GM23338 (cell line): ENCODE results near the gene EEF2K. TPM values are rescaled to one million over a fixed set of nuclear protein-coding genes. Genes with fewer than 3 reads are reported as not detected.

ENCODE experiments used
- ATAC-seq: fragments of 200-7000 bp; cut with Tn5 transposase; 3 replicates; pipeline ENCODE4 v1.9.1; 2020
- DNase-seq: peaks from one replicate; pipeline ENCODE4 v3.0.0-alpha.2; 2015; ENCODE audit warnings: low spot score
- H2AFZ ChIP-seq: fragments of 200-600 bp; sonication (generic); 2 replicates; pipeline ENCODE4 v1.8.0; 2016; ENCODE audit warnings: antibody characterized with exemption, mild to moderate bottlenecking, moderate library complexity
- H3F3A ChIP-seq: fragments of 200-600 bp; sonication (generic); replicated peaks from 2 replicates; pipeline ENCODE4 v1.8.0; 2017; ENCODE audit warnings: antibody characterized with exemption, mixed run types, low read depth
- H3K27ac ChIP-seq: fragments of 200-600 bp; sonication (generic); 2 replicates; pipeline ENCODE4 v1.6.1; 2016; ENCODE audit warnings: low read depth
- H3K27me3 ChIP-seq: fragments of 200-600 bp; sonication (generic); 2 replicates; pipeline ENCODE4 v1.8.0; 2016; ENCODE audit warnings: mild to moderate bottlenecking, mixed run types, moderate library complexity; ENCODE audit not compliant: insufficient read depth
- H3K36me3 ChIP-seq: fragments of 200-600 bp; sonication (generic); 2 replicates; pipeline ENCODE4 v1.8.0; 2016; ENCODE audit warnings: mild to moderate bottlenecking; ENCODE audit not compliant: insufficient read depth
- H3K4me1 ChIP-seq: fragments of 200-600 bp; sonication (generic); 2 replicates; pipeline ENCODE4 v1.8.0; 2016; ENCODE audit warnings: mild to moderate bottlenecking, moderate library complexity; ENCODE audit not compliant: insufficient read depth
- H3K4me2 ChIP-seq: fragments of 200-600 bp; sonication (generic); 2 replicates; pipeline ENCODE4 v1.7.1; 2017; ENCODE audit warnings: mixed run types
- H3K4me3 ChIP-seq: fragments of 200-600 bp; sonication (generic); 2 replicates; pipeline ENCODE4 v1.6.1; 2016; ENCODE audit warnings: mixed run types
- H3K79me2 ChIP-seq: fragments of 200-600 bp; sonication (generic); replicated peaks from 2 replicates; pipeline ENCODE4 v1.8.0; 2017; ENCODE audit warnings: mild to moderate bottlenecking; ENCODE audit not compliant: insufficient read depth
- H3K9me2 ChIP-seq: fragments of 200-600 bp; sonication (generic); 2 replicates; pipeline ENCODE4 v1.8.0; 2017; ENCODE audit not compliant: insufficient read depth
- H4K20me1 ChIP-seq: fragments of 200-600 bp; sonication (generic); replicated peaks from 2 replicates; pipeline ENCODE4 v1.8.0; 2017; ENCODE audit warnings: mild to moderate bottlenecking; ENCODE audit not compliant: insufficient read depth
- H3K27ac Mint-ChIP-seq: 2 replicates; pipeline ENCODE4 v1.8.0; 2020; ENCODE audit warnings: inconsistent platforms, mild to moderate bottlenecking, moderate library complexity, mixed read lengths
- H3K27me3 Mint-ChIP-seq: 3 replicates; pipeline ENCODE4 v1.8.0; 2022; ENCODE audit warnings: low read depth, mild to moderate bottlenecking, moderate library complexity, mixed read lengths, inconsistent platforms; ENCODE audit not compliant: insufficient read depth, poor library complexity
- H3K36me3 Mint-ChIP-seq: 3 replicates; pipeline ENCODE4 v1.8.0; 2021; ENCODE audit warnings: low read depth, mild to moderate bottlenecking, inconsistent platforms, moderate library complexity, mixed read lengths
- H3K4me1 Mint-ChIP-seq: 3 replicates; pipeline ENCODE4 v1.8.0; 2020; ENCODE audit warnings: mild to moderate bottlenecking, inconsistent platforms, mixed read lengths
- H3K4me3 Mint-ChIP-seq: 3 replicates; pipeline ENCODE4 v1.8.0; 2021; ENCODE audit warnings: moderate library complexity, mild to moderate bottlenecking, inconsistent platforms, mixed read lengths
- H3K9me3 Mint-ChIP-seq: 3 replicates; pipeline ENCODE4 v1.8.0; 2020; ENCODE audit warnings: moderate library complexity, mild to moderate bottlenecking, inconsistent platforms, mixed read lengths
- CREB1 ChIP-seq: fragments of 250-450 bp; sonication (Bioruptor Pico); IDR thresholded peaks from 2 replicates; pipeline ENCODE4 v1.5.0; 2020; ENCODE audit warnings: low read depth, mild to moderate bottlenecking, moderate library complexity
- CTCF ChIP-seq, 2 experiments: fragments of 200-600 bp in 1 of 2; sonication (generic) in 1 of 2; conservative IDR thresholded peaks; 2 replicates each; pipeline versions ENCODE4 v1.5.1 to v1.6.1; 2016 to 2017; ENCODE audit warnings: antibody characterized with exemption in 2 of 2, low read depth in 2 of 2, mild to moderate bottlenecking in 2 of 2, moderate library complexity in 1 of 2
- ETS1 ChIP-seq: IDR thresholded peaks from 2 replicates; pipeline ENCODE4 v1.6.1; 2016; ENCODE audit warnings: antibody characterized with exemption
- EZH2 ChIP-seq: fragments of 200-600 bp; sonication (generic); IDR thresholded peaks from one replicate; pipeline ENCODE4 v1.8.0; 2017; ENCODE audit warnings: antibody characterized with exemption, mild to moderate bottlenecking, low read depth; ENCODE audit not compliant: unreplicated experiment
- EZH2phosphoT487 ChIP-seq: fragments of 200-600 bp; sonication (generic); IDR thresholded peaks from one replicate; pipeline ENCODE4 v1.8.1; 2018; ENCODE audit warnings: antibody characterized with exemption; ENCODE audit not compliant: unreplicated experiment
- JUNB ChIP-seq: IDR thresholded peaks from one replicate; pipeline ENCODE4 v1.6.1; 2016; ENCODE audit warnings: antibody characterized with exemption; ENCODE audit not compliant: unreplicated experiment
- NANOG ChIP-seq: IDR thresholded peaks from 2 replicates; pipeline ENCODE4 v1.6.1; 2016; ENCODE audit warnings: antibody characterized with exemption, borderline replicate concordance
- POLR2AphosphoS5 ChIP-seq: IDR thresholded peaks from 2 replicates; pipeline ENCODE4 v1.6.1; 2016; ENCODE audit warnings: antibody characterized with exemption, low read depth
- REST ChIP-seq: IDR thresholded peaks from one replicate; pipeline ENCODE4 v1.6.1; 2018; ENCODE audit warnings: antibody characterized with exemption; ENCODE audit not compliant: unreplicated experiment
- STAT1 ChIP-seq: IDR thresholded peaks from one replicate; pipeline ENCODE4 v1.6.1; 2016; ENCODE audit warnings: antibody characterized with exemption; ENCODE audit not compliant: unreplicated experiment
- ZNF114 ChIP-seq: fragments of 250-450 bp; sonication (Bioruptor Pico); IDR thresholded peaks from 2 replicates; pipeline ENCODE4 v1.5.0; 2020; ENCODE audit warnings: mild to moderate bottlenecking, moderate library complexity
- ZNF331 ChIP-seq: fragments of 250-450 bp; sonication (Bioruptor Pico); IDR thresholded peaks from 2 replicates; pipeline ENCODE4 v1.5.0; 2020; ENCODE audit warnings: low read depth, mild to moderate bottlenecking, moderate library complexity
- ZNF462 ChIP-seq: fragments of 250-450 bp; sonication (Bioruptor Pico); IDR thresholded peaks from 2 replicates; pipeline ENCODE4 v1.5.0; 2020; ENCODE audit warnings: mild to moderate bottlenecking, moderate library complexity
- polyA plus RNA-seq: library from polyadenylated mRNA; unstranded; fragments of >200 nt; fragmentation: Nextera tagmentation; extraction: Ambion mirVana; gene quantifications from 2 replicates; pipeline ENCODE4 v1.2.1, GENCODE V29; 2016
- total RNA-seq: library from RNA; depleted of rRNA; stranded (reverse); fragments of >200 nt; shearing (Covaris generic); gene quantifications from 2 replicates; pipeline ENCODE4 v1.2.3, GENCODE V29; 2014

EEF2K gene
- total and polyA plus RNA-seq, 2 experiments from 2014 or later: 5.4 to 23.9 TPM

GRCh38 chr16:22326369-22326652, 120.2 kb downstream of the EEF2K start:
- no peaks in the 10 kb centered on the region for H3K27me3 ChIP-seq

More at GRCh38 chr16:22326369-22326652, 120.2 kb downstream of the EEF2K start:
- H3K9me3 Mint-ChIP-seq: no peaks in the 10 kb centered on the region
- ATAC-seq: no peak
- H3K27me3 Mint-ChIP-seq: peaks cover 15% of the 10 kb centered on the region
- TF ChIP-seq ZNF462: no peak
- no peak for TF ChIP-seq STAT1
- TF ChIP-seq EZH2phosphoT487: no peak
- TF ChIP-seq CREB1 (CRISPR knock-in tag): no peak
- TF ChIP-seq JUNB: no peak
- no peak for TF ChIP-seq REST
- TF ChIP-seq NANOG: no peak
- TF ChIP-seq ETS1: no peak
- TF ChIP-seq POLR2AphosphoS5: no peak
- no peak for TF ChIP-seq CTCF (conservative IDR thresholded peaks at IDR 0.05; ENCODE audit: low read depth in 2 of 2)
- TF ChIP-seq ZNF114 (CRISPR knock-in tag): no peak
- no peak for TF ChIP-seq ZNF331 (CRISPR knock-in tag)
- no peak for TF ChIP-seq EZH2
- no peaks in the 10 kb centered on the region; the same call in none of the 2 replicates for H3F3A ChIP-seq
- peaks cover 73% of the 10 kb centered on the region for H3K36me3 Mint-ChIP-seq
- H2AFZ ChIP-seq: no peak overlapping the region
- no peaks in the 10 kb centered on the region for H3K9me2 ChIP-seq
- H3K27ac ChIP-seq: no peak overlapping the region
- peaks cover 50% of the 10 kb centered on the region for H3K36me3 ChIP-seq
- H3K4me3 ChIP-seq: no peak overlapping the region
- peaks cover 15% of the 10 kb centered on the region for H3K79me2 ChIP-seq
- H3K4me3 Mint-ChIP-seq: no peak overlapping the region
- peaks cover 3% of the 10 kb centered on the region for H4K20me1 ChIP-seq
- no peak overlapping the region for H3K4me2 ChIP-seq
- H3K4me1 Mint-ChIP-seq: peaks cover 1% of the 10 kb centered on the region; the same call in 1 of the 3 replicates
- H3K4me1 ChIP-seq: no peaks in the 10 kb centered on the region
- no peak overlapping the region for H3K27ac Mint-ChIP-seq
- DNase-seq: no peak
